ENCODE measurements around the gene MACROH2A2.
"Not testable (repeated sequence)": the region's sequence is repeated elsewhere in the genome, so short reads cannot be mapped to it uniquely, and the experiment has no call there.

Gene MACROH2A2

DNA sequence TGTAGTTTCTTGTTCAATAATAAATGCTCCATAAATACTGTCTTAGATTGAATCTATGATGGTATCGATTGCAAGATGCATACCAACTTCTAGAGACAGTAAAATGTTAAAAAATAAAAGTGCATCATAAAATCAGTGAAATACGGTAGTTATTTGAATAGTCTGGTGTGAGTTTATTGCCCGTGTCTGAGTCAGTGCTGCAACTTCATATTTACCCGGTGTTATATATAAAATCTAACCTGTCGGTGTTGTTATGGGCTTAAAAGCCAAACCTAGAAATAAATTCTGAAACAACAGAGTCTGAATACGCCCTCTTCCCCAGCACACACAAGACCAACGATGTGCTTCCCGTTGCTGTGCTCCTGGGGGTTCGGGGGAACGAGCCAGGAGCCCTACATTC is 16.3 kb downstream of the MACROH2A2 start:
- TF ChIP-seq, protein P1, sequence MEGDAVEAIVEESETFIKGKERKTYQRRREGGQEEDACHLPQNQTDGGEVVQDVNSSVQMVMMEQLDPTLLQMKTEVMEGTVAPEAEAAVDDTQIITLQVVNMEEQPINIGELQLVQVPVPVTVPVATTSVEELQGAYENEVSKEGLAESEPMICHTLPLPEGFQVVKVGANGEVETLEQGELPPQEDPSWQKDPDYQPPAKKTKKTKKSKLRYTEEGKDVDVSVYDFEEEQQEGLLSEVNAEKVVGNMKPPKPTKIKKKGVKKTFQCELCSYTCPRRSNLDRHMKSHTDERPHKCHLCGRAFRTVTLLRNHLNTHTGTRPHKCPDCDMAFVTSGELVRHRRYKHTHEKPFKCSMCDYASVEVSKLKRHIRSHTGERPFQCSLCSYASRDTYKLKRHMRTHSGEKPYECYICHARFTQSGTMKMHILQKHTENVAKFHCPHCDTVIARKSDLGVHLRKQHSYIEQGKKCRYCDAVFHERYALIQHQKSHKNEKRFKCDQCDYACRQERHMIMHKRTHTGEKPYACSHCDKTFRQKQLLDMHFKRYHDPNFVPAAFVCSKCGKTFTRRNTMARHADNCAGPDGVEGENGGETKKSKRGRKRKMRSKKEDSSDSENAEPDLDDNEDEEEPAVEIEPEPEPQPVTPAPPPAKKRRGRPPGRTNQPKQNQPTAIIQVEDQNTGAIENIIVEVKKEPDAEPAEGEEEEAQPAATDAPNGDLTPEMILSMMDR (IDR thresholded peaks at IDR 0.05; ENCODE audit: low read depth, low read length) = no peak
- no peak for DNase-seq (ENCODE audit: extremely low read depth, low read depth)

DNA sequence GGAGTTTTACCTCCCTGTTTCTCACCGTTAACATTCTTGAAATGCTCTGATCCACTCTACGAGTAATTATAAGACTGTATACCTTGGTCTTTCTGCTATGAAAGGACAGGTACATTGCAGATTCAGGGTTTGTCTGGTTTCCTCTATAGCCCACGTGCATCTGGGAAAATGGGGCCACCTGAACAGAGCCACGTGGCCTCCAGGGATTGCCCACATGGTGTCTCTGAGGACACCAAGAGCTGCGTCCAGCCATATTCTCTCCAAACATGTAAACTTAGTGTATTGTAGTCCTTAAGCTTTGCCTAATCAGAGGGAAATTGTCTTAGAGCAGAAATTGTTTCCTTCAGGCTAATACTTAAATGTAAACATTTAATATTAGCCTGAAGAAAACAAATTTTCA is 16.7 kb downstream of the MACROH2A2 start:
- no peak for DNase-seq (ENCODE audit: extremely low read depth, low read depth)
- TF ChIP-seq, protein P1 (IDR thresholded peaks at IDR 0.05; ENCODE audit: low read depth, low read length) = no peak

DNA sequence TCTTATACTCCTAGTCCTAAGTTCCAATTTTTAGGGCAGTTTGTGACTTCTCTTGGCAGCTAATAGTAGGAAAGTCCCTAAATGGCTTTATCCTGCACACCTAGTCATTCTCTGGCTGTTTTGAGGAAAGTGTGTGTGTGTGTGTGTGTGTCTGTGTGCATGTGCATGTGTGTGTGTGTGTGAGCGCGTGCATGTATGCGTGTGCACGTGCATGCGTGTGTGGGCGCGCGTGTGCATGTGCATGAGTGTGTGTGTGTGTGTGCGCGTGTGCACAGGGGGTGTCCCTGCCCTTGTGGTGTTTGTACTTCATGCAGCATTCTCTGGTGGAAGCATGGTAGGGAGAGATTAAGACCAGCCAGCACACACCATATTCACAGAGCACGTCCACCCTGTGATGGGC is 18.2 kb downstream of the MACROH2A2 start:
- TF ChIP-seq, protein P1 (IDR thresholded peaks at IDR 0.05; ENCODE audit: low read depth, low read length) = no peak
- DNase-seq (ENCODE audit: extremely low read depth, low read depth) = no peak

DNA sequence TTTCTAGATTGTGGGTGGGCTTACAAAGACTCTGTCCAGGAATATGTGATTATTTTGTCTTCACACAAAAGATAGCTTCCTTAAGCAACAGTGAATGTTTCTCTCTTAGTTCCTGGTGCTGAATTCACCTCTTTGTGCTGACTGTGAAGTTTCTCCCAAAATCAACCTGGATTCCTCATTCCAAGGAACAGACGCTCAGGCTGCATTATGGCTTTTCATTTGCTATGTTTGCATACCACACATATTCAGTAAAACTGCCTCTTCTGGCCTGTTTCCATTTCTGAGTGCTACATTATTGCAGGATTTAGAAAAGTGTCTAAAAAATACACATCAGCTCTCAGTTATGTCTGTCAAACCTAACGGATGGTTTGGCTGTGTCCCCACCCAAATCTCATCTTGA is 21.5 kb downstream of the MACROH2A2 start:
- no peak for DNase-seq (ENCODE audit: extremely low read depth, low read depth)
- TF ChIP-seq, protein P1 (IDR thresholded peaks at IDR 0.05; ENCODE audit: low read depth, low read length) = no peak

DNA sequence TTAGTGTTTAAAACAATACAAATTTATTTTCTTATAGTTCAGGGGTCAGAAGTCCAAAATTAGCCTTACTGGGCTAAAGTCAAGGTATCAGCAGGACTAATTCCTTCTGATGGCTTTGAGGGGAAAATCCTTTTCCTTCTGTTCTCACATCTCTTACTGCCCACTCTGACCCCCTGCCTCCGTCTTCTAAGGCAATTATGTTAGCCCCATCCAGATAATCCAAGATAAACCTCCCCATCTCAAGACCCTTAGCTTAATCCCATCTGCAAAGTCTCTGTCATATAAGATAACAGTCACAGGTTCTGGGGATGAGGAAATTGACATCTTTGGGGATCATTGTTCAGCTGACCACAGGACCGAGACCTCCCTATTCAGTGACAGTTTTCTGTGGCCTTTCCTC is 22.3 kb downstream of the MACROH2A2 start:
- no peak for DNase-seq (ENCODE audit: extremely low read depth, low read depth)
- TF ChIP-seq, protein P1 (IDR thresholded peaks at IDR 0.05; ENCODE audit: low read depth, low read length) = no peak

DNA sequence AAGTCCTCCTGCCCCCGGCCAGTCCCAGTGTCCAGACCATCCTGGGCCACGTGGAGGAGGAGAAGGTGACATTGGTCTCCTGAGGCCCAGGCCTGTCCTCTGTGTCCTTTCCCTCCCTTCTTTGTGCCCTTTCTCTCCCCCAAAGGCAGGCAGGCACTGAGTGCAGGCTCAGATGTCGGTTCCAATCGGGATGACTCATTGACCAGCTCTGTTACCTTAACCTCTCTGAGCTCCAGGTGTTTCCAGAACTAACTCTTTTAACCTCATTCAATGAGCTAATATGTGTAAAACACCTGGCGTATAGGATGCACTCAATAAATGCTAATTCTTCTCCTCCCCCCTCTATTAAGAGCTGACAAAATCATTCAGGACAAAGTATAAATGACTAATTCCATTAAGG is 25.7 kb downstream of the MACROH2A2 start:
- DNase-seq (ENCODE audit: extremely low read depth, low read depth) = no peak
- TF ChIP-seq, protein P1 (IDR thresholded peaks at IDR 0.05; ENCODE audit: low read depth, low read length) = no peak

DNA sequence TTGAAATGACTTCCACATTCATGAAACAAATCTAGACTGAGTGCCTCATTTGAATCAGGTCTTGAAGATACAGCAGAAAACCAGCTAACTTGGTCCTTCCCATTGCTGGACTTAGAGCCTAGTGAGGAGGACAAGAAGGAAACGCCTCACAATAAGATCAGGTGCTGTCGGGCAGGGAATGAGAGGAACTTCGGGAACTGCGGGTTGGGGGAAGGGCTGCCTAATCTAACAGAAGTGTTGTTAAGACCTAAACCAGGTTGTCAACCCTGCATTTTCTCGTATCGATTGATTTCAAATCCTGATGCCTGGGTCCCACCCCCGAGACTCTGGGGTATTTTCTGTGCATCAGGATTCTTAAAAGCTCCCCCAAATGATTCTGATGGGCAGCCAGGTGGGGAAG is 26.3 kb downstream of the MACROH2A2 start:
- TF ChIP-seq, protein P1 (IDR thresholded peaks at IDR 0.05; ENCODE audit: low read depth, low read length) = no peak
- no peak for DNase-seq (ENCODE audit: extremely low read depth, low read depth)

DNA sequence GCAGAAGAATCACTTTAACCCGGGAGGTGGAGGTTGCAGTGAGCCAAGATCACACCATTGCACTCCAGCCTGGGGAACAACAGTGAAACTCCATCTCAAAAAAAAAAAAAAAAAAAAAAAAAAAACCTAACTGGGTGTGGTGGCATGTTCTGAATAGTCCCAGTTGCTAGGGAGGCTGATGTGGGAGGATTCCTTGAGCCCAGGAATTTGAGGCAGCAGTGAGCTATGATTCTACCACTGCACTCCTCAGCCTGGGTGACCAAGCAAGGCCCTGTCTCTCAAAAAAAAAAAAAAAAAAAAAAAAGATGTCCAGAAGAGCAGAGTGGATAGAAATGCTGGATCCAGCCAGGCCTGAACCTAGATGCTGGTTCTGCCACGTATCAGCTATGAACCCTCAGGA is 28.1 kb downstream of the MACROH2A2 start:
- DNase-seq (ENCODE audit: extremely low read depth, low read depth) = not testable (repeated sequence)
